CD4-positive, alpha-beta T cell treated with Interleukin-15 for 4 hours (primary cell): Measurements from ENCODE around the gene RHAG.
"Not testable (repeated sequence)": the region's sequence is repeated elsewhere in the genome, so short reads cannot be mapped to it uniquely, and the experiment has no call there.

Source experiments
- DNase-seq: peaks from one replicate; pipeline ENCODE4 v3.0.0-alpha.2; 2020; ENCODE audit warnings: low spot score

The RHAG gene

GRCh38 chr6:49635978-49636712, 494 bp downstream of the RHAG start:
- no peak for DNase-seq

DNA sequence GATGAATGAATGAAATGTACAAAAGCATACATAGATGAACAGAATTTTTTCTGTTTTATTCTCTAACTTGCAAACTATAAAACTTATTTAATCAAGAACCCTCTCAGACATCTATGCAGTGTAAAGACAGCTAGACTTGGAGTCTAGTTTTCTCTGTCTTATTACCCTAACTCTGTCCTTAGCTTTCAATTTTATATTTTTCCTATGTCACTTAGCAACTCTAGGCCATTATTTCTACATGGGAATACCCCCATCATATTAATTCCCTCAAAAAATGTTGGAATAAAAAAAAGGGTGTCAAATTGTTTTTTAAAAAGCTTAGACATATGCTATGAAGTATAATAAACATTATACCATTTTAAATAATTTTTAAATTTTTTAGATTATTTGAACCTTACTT, 1.2 kb downstream of the RHAG start:
- no peak for DNase-seq

DNA sequence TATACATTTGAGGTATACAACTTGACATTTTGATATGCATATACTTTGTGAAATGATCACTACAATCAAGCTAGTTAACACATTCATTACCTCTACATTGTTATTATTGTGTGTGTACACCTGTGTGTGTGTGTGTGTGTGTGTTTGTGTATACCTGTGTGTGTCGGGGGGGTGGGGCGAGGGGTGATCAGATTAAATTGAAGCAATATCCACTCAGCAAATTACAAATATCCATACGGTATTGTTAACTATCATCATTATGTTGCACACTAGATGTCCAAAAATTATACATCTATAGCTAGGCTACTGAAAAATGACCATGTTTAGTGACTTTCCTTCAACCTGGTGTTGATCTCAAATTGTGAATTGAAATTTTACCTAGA, 1.8 kb downstream of the RHAG start:
- no peak for DNase-seq

DNA sequence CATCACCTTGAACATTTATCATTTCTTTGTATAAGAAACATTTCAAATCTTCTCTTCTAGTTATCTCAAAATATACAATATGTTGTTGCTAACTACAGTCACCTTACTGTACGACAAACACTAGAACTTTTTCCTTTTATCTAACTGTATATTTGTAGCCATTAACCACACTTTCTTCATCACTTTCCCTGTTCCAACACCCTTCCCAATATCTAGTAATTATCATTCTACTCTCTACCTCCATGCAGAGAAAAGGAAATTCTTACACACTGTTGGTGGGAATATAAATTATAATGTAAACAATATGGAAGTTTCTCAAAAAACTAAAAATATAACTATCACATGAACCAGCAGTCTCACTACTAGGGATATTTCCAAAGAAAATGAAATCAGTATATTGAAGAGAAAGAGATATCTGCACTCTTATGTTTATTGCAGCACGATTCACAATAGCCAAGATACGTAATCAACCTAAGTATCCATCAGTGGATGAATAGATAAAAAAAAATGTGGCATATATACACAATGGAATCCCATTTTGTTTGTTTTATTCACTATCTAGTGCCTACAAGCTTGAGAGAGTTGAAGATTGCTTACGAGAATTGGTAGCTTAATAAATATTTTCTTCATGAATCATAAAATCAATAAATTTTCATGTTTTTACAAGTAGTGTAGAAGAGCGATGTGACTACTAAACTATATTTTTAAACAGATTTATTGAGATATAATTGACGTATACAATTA, 2.4 kb downstream of the RHAG start:
- no peak for DNase-seq

GRCh38 chr6:49633541-49633940, 3.1 kb downstream of the RHAG start:
- DNase-seq: no peak

DNA sequence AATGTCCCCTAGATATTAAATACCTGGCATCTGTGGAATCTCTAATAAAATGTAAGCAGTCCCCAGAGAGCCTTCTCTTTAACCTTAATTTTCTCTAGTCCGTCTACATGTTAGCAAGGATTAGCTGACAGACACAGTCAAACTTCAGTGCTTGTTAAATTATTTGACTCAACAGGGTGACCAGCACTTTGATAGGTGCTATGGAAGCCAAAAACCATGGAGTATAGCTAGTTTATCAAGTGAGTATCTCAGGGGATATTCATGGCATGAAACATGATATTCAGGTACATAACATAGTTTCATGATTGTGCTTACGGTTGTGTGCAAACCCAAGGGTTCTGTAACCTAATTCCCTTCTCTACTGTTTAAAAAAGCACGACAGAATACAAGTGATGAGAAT, 3.9 kb downstream of the RHAG start:
- no peak for DNase-seq

DNA sequence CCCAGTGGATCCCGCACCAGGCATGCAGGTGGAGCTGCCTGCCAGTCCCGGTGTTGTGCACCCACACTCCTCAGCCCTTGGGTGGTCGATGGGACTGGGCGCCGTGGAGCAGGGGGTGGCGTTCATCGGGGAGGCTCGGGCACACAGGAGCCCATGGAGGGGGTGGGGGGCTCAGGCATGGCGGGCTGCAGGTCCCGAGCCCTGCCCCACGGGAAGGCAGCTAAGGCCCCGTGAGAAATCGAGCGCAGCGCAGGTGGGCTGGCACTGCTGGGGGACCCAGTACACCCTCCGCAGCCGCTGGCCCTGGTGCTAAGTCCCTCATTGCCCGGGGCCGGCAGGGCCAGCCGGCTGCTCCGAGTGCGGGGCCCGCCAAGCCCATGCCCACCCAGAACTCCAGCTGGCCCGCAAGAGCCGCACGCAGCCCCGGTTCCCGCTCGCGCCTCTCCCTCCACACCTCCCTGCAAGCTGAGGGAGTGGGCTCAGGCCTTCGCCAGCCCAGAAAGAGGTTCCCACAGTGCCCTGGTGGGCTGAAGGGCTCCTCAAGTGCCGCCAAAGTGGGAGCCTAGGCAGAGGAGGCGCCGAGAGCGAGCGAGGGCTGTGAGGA, 7.1 kb downstream of the RHAG start:
- not testable (repeated sequence) for DNase-seq

DNA sequence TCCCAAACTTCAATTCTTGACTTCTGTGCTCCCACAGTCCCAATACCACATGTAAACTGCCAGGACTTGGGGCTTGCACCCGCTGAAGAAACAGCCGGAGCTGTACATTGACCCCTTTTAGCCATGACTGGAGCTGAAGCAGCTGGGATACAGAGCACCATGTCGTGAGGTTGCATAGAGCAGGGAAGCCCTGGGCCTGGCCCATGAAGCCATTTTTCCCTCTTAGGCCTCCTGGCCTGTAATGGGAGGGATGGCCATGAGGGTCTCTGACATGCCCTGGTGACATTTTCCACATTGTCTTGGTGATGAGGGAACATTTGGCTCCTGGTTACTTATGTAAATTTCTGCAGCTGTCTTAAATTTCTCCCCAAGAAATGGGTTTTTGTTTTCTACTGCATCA, 9.8 kb downstream of the RHAG start:
- DNase-seq: no peak

GRCh38 chr6:49618257-49618656, 18.4 kb downstream of the RHAG start:
- no peak for DNase-seq

GRCh38 chr6:49614144-49614543, 22.5 kb downstream of the RHAG start:
- DNase-seq: not testable (repeated sequence)

- no peak for DNase-seq
Observed at GRCh38 chr6:49609285-49609684, 27.4 kb downstream of the RHAG start.

GRCh38 chr6:49608275-49608674, 28.4 kb downstream of the RHAG start:
- DNase-seq: not testable (repeated sequence)

DNA sequence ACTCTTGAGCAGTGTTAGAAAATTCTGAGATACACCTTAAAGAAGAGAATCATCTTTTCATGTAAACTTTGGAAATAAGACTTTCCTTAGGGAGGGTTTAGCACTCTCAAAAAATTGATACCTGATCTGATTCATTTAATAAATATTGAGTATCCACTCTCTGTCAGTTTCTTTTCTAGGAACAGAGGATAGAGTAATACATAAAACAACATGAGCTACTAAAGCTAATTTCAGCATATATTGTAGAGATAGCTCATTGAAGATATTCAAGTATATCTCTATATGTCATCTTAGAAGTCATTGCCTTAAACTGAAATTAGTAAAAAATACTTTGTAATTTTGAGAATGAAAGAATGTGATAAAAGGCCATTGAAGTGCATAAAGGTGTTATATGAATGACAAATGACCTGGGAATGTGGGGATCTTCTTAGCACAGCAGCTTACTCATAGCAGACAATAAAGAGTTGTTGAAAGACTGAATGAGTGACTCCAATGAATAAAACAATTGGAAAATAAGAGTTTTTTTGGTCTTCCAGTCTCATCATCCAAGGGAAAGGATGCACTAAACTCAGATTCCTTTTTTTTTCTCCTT, 29.2 kb downstream of the RHAG start:
- no peak for DNase-seq

DNA sequence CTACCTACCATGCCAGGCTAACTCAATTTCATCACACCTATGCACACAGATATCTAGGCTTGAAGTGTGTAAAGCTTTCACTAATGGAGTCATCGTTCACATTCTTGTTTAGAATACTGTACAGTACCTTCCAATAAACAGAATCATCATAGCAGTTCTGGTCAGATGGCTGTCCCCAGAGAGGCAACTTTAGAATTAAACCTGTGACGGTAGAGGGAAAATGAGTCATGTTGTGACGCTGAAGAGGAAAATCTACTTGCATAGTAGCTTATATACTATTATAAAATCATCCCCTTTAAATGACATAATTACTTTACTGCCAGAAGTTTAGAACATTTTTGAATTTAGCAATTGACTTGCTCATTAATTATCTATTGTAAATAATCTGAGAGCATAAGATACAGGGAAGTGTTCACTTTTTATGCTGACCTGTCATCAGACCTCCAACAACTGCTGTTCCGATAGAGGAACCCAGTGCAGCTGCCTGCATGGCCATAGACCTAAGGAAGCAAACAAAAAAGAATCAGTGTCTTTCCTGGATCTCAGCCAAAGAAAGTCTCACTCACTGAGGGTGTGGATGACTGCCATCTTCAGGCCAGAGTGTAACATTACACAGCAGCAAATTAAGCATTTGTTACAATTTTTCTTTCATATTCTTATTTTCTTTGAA, 29.8 kb downstream of the RHAG start:
- DNase-seq: peak; percentile 21

GRCh38 chr6:49604080-49604479, 32.6 kb downstream of the RHAG start:
- DNase-seq: not testable (repeated sequence)

GRCh38 chr6:49587262-49587661, 49.4 kb downstream of the RHAG start:
- DNase-seq: not testable (repeated sequence)

DNA sequence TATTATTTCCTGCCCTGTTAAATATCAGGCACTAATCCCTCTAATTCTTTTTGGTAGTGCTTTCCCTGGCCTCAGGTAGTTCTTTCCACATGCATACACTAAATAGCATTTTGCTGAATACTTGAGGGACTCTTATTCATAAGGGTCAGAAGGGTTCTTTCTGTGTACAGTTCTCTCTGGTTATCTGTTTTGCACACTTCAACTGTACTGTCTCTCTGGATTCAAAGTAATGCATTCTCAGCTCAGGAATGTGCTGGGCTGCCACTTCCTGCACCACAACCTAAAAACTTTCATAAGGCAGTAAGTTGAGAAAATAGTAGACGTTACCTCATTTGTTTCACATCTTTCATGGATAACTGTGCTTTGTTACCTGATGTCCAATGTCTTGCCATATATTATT, 54.1 kb downstream of the RHAG start:
- no peak for DNase-seq

- no peak for DNase-seq
Observed at GRCh38 chr6:49579649-49580048, 57.0 kb downstream of the RHAG start.

GRCh38 chr6:49576618-49577017, 60.0 kb downstream of the RHAG start:
- DNase-seq: no peak

- DNase-seq: no peak
Observed at GRCh38 chr6:49570474-49571079, 66.1 kb downstream of the RHAG start.

DNA sequence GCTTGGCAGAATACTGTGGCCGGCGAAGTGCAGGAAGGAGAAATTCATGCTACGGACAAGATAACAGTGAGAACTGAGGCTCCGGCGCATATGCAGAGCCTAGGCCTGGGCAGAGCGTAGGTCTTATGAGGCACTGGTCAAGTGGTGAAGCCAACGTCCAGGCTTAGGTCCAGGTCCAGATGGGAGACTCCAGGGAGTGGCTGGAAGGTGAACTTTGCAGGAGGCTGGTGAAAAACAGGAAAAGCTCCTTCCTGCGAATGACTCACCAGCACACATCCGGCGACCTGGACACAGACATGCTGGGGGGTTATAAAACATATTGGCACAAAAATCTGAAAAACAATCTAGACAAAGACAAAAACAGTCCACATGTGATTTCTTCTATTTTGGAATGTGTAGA, 70.8 kb downstream of the RHAG start:
- no peak for DNase-seq

DNA sequence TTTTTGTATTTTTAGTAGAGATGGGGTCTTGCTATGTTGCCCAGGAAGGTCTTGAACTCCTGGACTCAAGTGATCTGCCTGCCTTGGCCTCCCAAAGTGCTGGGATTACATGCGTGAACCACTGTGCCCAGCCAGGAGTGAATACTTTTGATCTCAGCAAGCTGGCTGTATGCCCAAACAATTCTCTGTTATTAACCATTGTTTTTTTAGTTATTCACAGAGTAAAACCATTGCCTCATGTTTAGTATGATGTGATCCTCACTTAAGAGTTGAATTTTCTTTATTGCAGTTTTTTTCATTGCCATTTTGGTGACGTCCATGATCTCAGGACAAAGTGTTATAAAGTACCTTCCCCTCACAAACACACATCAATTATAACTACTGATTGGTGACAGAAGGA, 71.4 kb downstream of the RHAG start:
- no peak for DNase-seq
